HEK293 (cell line): ENCODE results near the gene MAEA.

Experiments
- MZF1 ChIP-seq: fragments of 450-650 bp; formaldehyde crosslinking; IDR thresholded peaks from 2 replicates; pipeline ENCODE4 v1.5.1; 2017; ENCODE audit warnings: missing biosample characterization, missing genetic modification characterization, borderline replicate concordance
- PRDM10 ChIP-seq: fragments of 450-650 bp; formaldehyde crosslinking; IDR thresholded peaks from 2 replicates; pipeline ENCODE4 v1.5.1; 2016; ENCODE audit warnings: missing biosample characterization, missing genetic modification characterization
- PRDM2 ChIP-seq: fragments of 450-650 bp; formaldehyde crosslinking; IDR thresholded peaks from 2 replicates; pipeline ENCODE4 v1.5.1; 2016; ENCODE audit warnings: missing biosample characterization, missing genetic modification characterization, borderline replicate concordance
- WT1 ChIP-seq: fragments of 450-650 bp; formaldehyde crosslinking; IDR thresholded peaks from 2 replicates; pipeline ENCODE4 v1.5.1; 2016; ENCODE audit warnings: missing biosample characterization, missing genetic modification characterization
- ZBTB8A ChIP-seq: fragments of 450-650 bp; formaldehyde crosslinking; IDR thresholded peaks from 2 replicates; pipeline ENCODE4 v1.5.1; 2016; ENCODE audit warnings: missing biosample characterization, missing genetic modification characterization
- ZFHX2 ChIP-seq: fragments of 450-650 bp; formaldehyde crosslinking; conservative IDR thresholded peaks from 2 replicates; pipeline ENCODE4 v1.5.1; 2016; ENCODE audit warnings: missing biosample characterization, missing genetic modification characterization
- ZNF114 ChIP-seq: fragments of 450-650 bp; formaldehyde crosslinking; IDR thresholded peaks from 2 replicates; pipeline ENCODE4 v1.5.0; 2017; ENCODE audit warnings: missing biosample characterization, missing genetic modification characterization
- ZNF23 ChIP-seq: fragments of 450-650 bp; formaldehyde crosslinking; IDR thresholded peaks from 2 replicates; pipeline ENCODE4 v1.5.1; 2016; ENCODE audit warnings: missing biosample characterization, missing genetic modification characterization, borderline replicate concordance
- ZNF394 ChIP-seq: fragments of 450-650 bp; formaldehyde crosslinking; IDR thresholded peaks from 2 replicates; pipeline ENCODE4 v1.5.1; 2016; ENCODE audit warnings: missing biosample characterization, missing genetic modification characterization, mild to moderate bottlenecking, moderate library complexity, borderline replicate concordance
- ZNF518A ChIP-seq: fragments of 450-650 bp; formaldehyde crosslinking; conservative IDR thresholded peaks from 2 replicates; pipeline ENCODE4 v1.5.1; 2016; ENCODE audit warnings: low read depth, missing biosample characterization, missing genetic modification characterization
- ZNF560 ChIP-seq: fragments of 450-650 bp; formaldehyde crosslinking; IDR thresholded peaks from 2 replicates; pipeline ENCODE4 v1.5.1; 2017; ENCODE audit warnings: missing biosample characterization, missing genetic modification characterization, borderline replicate concordance
- ZNF600 ChIP-seq: fragments of 450-650 bp; formaldehyde crosslinking; IDR thresholded peaks from 2 replicates; pipeline ENCODE4 v1.5.1; 2016; ENCODE audit warnings: missing biosample characterization, missing genetic modification characterization
- ZNF645 ChIP-seq: fragments of 450-650 bp; formaldehyde crosslinking; IDR thresholded peaks from 2 replicates; pipeline ENCODE4; 2016; ENCODE audit warnings: missing biosample characterization, missing genetic modification characterization
- ZNF692 ChIP-seq: fragments of 450-650 bp; formaldehyde crosslinking; IDR thresholded peaks from 2 replicates; pipeline ENCODE4 v1.5.1; 2016; ENCODE audit warnings: missing biosample characterization, missing genetic modification characterization
- ZNF707 ChIP-seq: fragments of 450-650 bp; formaldehyde crosslinking; IDR thresholded peaks from 2 replicates; pipeline ENCODE4 v1.5.1; 2016; ENCODE audit warnings: missing biosample characterization, missing genetic modification characterization
- ZSCAN23 ChIP-seq: fragments of 450-650 bp; formaldehyde crosslinking; IDR thresholded peaks from 2 replicates; pipeline ENCODE4 v1.5.1; 2016; ENCODE audit warnings: missing biosample characterization, missing genetic modification characterization
- ZSCAN4 ChIP-seq: fragments of 450-650 bp; formaldehyde crosslinking; IDR thresholded peaks from 2 replicates; pipeline ENCODE4 v1.5.1; 2017; ENCODE audit warnings: missing biosample characterization, missing genetic modification characterization
- ZXDB ChIP-seq: fragments of 450-650 bp; formaldehyde crosslinking; IDR thresholded peaks from 2 replicates; pipeline ENCODE4 v1.5.1; 2016; ENCODE audit warnings: missing biosample characterization, missing genetic modification characterization

Gene MAEA

GRCh38 chr4:1289207-1290164 is at the start of gene MAEA (continued):
- TF ChIP-seq ZNF518A (tag by site-specific recombination), result peak; percentile 84
- no peak for TF ChIP-seq ZNF645 (tag by site-specific recombination)
- peak; percentile 33; the same call in 1 of the 2 replicates for TF ChIP-seq ZNF394
- no peak for TF ChIP-seq ZSCAN23 (tag by site-specific recombination)
- no peak for TF ChIP-seq ZNF707 (tag by site-specific recombination)
- TF ChIP-seq ZFHX2 (tag by site-specific recombination), result peak; percentile 21; the same call in 1 of the 2 replicates
- TF ChIP-seq ZNF114 (tag by site-specific recombination), result no peak
- peak; percentile 41; the same call in 1 of the 2 replicates for TF ChIP-seq MZF1
- TF ChIP-seq ZNF692 (tag by site-specific recombination), result peak; percentile 89
- no peak for TF ChIP-seq ZNF23
- TF ChIP-seq WT1, result no peak; the same call in 1 of the 2 replicates
- no peak for TF ChIP-seq PRDM2 (tag by site-specific recombination)
- TF ChIP-seq ZBTB8A, result peak; percentile 77
- TF ChIP-seq ZNF600, result no peak
- TF ChIP-seq ZNF560 (tag by site-specific recombination), result no peak
- TF ChIP-seq ZXDB (tag by site-specific recombination), result peak; percentile 70; the same call in 1 of the 2 replicates
- TF ChIP-seq PRDM10 (tag by site-specific recombination), result peak; percentile 45; the same call in 1 of the 2 replicates
- no peak for TF ChIP-seq ZSCAN4 (tag by site-specific recombination)
